Colonic mucosa (tissue), 4 donors: ENCODE measurements around the gene SLC16A6. TPM values are rescaled to one million over a fixed set of nuclear protein-coding genes. Genes with fewer than 3 reads are reported as not detected.

Experiments
- DNase-seq: peaks from one replicate; pipeline ENCODE4 v3.0.0-alpha.2; 2020
- H3K27ac ChIP-seq: fragments of 200-600 bp; one replicate; pipeline ENCODE4 v1.8.0; 2021
- H3K27me3 ChIP-seq: fragments of 200-600 bp; one replicate; pipeline ENCODE4 v1.8.0; 2021
- H3K36me3 ChIP-seq: fragments of 200-600 bp; one replicate; pipeline ENCODE4 v1.8.0; 2021
- H3K4me1 ChIP-seq: fragments of 200-600 bp; one replicate; pipeline ENCODE4 v1.8.0; 2021; ENCODE audit warnings: mild to moderate bottlenecking
- H3K4me3 ChIP-seq: fragments of 200-600 bp; one replicate; pipeline ENCODE4 v1.8.0; 2021
- H3K9ac ChIP-seq, 2 donors: one replicate each; pipeline ENCODE4 v1.7.0; 2013; ENCODE audit warnings: control low read depth in 2 of 2, low read depth in 2 of 2, low read length in 2 of 2
- H3K9me3 ChIP-seq: fragments of 200-600 bp; one replicate; pipeline ENCODE4 v1.8.0; 2021
- intact Hi-C: fragments of 100-400 bp; cut with DNase I; formaldehyde crosslinking; loops from one replicate; pipeline ENCODE4 v1.14.1; 2022
- total RNA-seq, 2 donors: library from RNA; stranded (reverse); fragmentation: NEBNext Ultra II Directional in 1 of 2; extraction: Animal tissue kit (Norgen Biotek cat#: 25700) in 1 of 2; gene quantifications; one replicate each; pipeline ENCODE4 v1.2.1, GENCODE V29; 2021
- TF ChIP-seq, protein P1 (sequence below): fragments of 200-600 bp; IDR thresholded peaks from one replicate; pipeline ENCODE4 v1.8.0; 2022; ENCODE audit warnings: antibody characterized with exemption, mild to moderate bottlenecking
- donor health status: healthy.
- donor health status: DM: no; HTN: no; CAD: no.
- donor health status: DM: no; HTN: no; CAD: no.

Gene SLC16A6
- total RNA-seq, 2 donors from 2014 or later = 0.15 to 0.19 TPM

- TF ChIP-seq, protein P1, sequence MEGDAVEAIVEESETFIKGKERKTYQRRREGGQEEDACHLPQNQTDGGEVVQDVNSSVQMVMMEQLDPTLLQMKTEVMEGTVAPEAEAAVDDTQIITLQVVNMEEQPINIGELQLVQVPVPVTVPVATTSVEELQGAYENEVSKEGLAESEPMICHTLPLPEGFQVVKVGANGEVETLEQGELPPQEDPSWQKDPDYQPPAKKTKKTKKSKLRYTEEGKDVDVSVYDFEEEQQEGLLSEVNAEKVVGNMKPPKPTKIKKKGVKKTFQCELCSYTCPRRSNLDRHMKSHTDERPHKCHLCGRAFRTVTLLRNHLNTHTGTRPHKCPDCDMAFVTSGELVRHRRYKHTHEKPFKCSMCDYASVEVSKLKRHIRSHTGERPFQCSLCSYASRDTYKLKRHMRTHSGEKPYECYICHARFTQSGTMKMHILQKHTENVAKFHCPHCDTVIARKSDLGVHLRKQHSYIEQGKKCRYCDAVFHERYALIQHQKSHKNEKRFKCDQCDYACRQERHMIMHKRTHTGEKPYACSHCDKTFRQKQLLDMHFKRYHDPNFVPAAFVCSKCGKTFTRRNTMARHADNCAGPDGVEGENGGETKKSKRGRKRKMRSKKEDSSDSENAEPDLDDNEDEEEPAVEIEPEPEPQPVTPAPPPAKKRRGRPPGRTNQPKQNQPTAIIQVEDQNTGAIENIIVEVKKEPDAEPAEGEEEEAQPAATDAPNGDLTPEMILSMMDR = no peak
- no peaks in the 10 kb centered on the region for H3K9me3 ChIP-seq
- H3K27ac ChIP-seq = no peak overlapping the region
- intact Hi-C loops = no loop called here
- H3K4me3 ChIP-seq = no peak overlapping the region
- H3K9ac ChIP-seq = no peak overlapping the region
- no peaks in the 10 kb centered on the region for H3K36me3 ChIP-seq
- H3K27me3 ChIP-seq = no peaks in the 10 kb centered on the region
- DNase-seq = no peak
- no peaks in the 10 kb centered on the region for H3K4me1 ChIP-seq
Observed at GRCh38 chr17:68307443-68307842, 16.5 kb upstream of the SLC16A6 start.

DNA sequence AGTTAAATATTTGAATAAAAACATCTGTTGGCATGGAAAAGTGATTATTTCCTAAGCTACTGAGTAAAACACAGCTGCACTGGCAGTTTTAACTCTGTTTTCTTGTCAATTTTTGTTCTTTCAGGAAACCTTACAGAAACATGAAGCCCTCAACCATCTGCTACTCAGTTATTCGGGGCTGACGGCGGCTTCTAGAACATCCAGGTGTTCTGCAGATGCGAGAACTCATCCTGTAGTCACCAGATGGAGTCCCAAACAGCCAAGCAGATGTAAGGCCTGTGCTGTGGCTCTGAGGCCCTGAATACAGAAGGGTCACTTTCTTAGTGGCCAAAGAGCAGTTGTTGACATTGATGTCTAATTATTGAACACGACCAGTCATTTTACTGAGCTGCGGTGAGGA, 15.9 kb upstream of the SLC16A6 start:
- intact Hi-C loops = no loop called here
- no peak for DNase-seq
- Histone ChIP-seq H3K9me3 (no peaks in the 10 kb centered on the region), H3K36me3 (no peaks in the 10 kb centered on the region), H3K27ac (no peak overlapping the region), H3K4me1 (no peaks in the 10 kb centered on the region), H3K9ac (no peak overlapping the region), H3K27me3 (no peaks in the 10 kb centered on the region), H3K4me3 (no peak overlapping the region)
- TF ChIP-seq, protein P1 = no peak

DNA sequence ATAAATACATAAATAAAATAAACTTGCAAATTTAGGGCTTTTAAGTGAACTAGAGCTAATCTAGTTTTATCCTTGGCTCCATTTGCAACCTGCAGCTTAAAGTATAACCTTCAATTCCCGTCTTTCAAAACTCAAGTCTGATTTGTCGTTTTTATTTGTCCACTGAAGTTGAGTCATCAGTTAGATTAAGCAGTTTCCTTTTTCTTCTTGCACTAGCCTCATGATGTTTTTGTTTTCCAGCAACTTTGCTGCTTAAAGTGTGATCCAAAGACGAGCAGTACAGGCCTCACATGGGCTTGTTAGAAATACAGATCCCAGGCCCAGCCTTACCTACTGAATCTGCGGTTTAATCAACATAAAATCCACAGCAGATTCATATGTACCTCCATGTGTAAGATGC, 14.2 kb upstream of the SLC16A6 start:
- no peaks in the 10 kb centered on the region for H3K9me3 ChIP-seq
- DNase-seq = no peak
- no peaks in the 10 kb centered on the region for H3K4me1 ChIP-seq
- H3K36me3 ChIP-seq = no peaks in the 10 kb centered on the region
- no peak overlapping the region for H3K9ac ChIP-seq
- no peaks in the 10 kb centered on the region for H3K27me3 ChIP-seq
- H3K4me3 ChIP-seq = no peak overlapping the region
- TF ChIP-seq, protein P1 = no peak
- intact Hi-C loops = no loop called here
- H3K27ac ChIP-seq = no peak overlapping the region

DNA sequence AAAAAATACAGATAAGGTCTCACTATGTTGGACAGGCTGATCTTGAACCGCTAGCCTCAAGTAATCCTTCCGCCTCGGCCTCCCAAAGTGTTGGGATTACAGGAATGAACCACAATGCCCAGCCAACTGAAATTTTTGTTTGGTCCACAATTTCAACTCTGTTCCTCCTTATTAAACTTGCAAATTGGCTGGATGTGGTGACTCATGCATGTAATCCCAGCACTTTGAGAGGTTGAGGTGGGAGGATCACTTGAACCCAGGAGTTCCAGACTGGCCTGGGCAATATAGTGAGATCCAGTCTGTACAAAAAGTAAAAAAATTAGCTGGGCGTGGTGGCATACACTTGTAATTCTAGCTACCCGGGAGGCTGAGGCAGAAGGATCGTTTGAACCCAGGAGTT, 13.8 kb upstream of the SLC16A6 start:
- no peak for DNase-seq
- H3K27ac ChIP-seq = no peak overlapping the region
- TF ChIP-seq, protein P1 = no peak
- no peaks in the 10 kb centered on the region for H3K4me1 ChIP-seq
- H3K36me3 ChIP-seq = no peaks in the 10 kb centered on the region
- H3K9ac ChIP-seq = no peak overlapping the region
- H3K27me3 ChIP-seq = no peaks in the 10 kb centered on the region
- H3K9me3 ChIP-seq = no peaks in the 10 kb centered on the region
- intact Hi-C loops = no loop called here
- H3K4me3 ChIP-seq = no peak overlapping the region

DNA sequence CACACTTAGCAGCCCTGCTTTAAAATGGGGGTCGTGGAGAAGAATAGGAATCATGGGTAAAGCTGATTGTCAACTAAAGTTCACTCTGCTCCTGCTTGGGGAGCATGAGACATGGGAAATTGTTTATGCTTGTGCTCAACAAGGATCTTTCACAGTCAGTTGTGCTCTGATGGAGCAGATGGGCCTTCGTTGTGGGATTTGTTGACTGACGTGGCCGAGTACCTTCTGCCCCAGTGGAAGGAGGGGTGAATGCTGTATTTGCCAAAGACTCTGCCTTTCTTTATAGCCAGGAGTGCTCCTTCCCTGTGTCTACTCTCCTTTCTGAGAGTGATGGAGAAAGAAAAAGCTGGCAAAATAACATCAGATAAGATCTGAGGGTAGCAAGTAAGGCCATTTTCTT, 11.7 kb upstream of the SLC16A6 start:
- Histone ChIP-seq H3K36me3 (no peaks in the 10 kb centered on the region), H3K27me3 (no peaks in the 10 kb centered on the region), H3K27ac (no peak overlapping the region), H3K9me3 (no peaks in the 10 kb centered on the region), H3K4me1 (no peaks in the 10 kb centered on the region), H3K9ac (no peak overlapping the region), H3K4me3 (no peak overlapping the region)
- DNase-seq = no peak
- intact Hi-C loops = no loop called here
- TF ChIP-seq, protein P1 = no peak
